Breast epithelium (tissue), 4 donors: Measurements from ENCODE around the gene PSMD8. TPM values are rescaled to one million over a fixed set of nuclear protein-coding genes. Genes with fewer than 3 reads are reported as not detected.

ENCODE experiments used
- DNase-seq, 2 donors: peaks; one replicate each; pipeline ENCODE4 v3.0.0-alpha.2; 2019; ENCODE audit warnings: low spot score in 2 of 2
- H3K27ac ChIP-seq, 2 donors: fragments of 200-600 bp; sonication (generic) in 1 of 2; one replicate each; pipeline ENCODE4 v1.5.1; 2016 to 2019; ENCODE audit warnings: mild to moderate bottlenecking in 1 of 2
- H3K27me3 ChIP-seq, 2 donors: fragments of 200-600 bp; sonication (generic) in 1 of 2; one replicate each; pipeline versions ENCODE4 v1.5.1 to v1.6.0; 2017 to 2019; ENCODE audit warnings: control low read depth in 1 of 2, mild to moderate bottlenecking in 1 of 2
- H3K36me3 ChIP-seq: fragments of 200-600 bp; one replicate; pipeline ENCODE4 v1.5.1; 2019
- H3K4me1 ChIP-seq, 2 donors: fragments of 200-600 bp; sonication (generic); one replicate each; pipeline ENCODE4 v1.5.1; 2016 to 2019; ENCODE audit warnings: control low read depth in 1 of 2
- H3K4me3 ChIP-seq, 3 donors: fragments of 200-600 bp; sonication (generic); 1 replicate in 2 of 3; 2 replicates in 1 of 3; pipeline ENCODE4 v1.5.1; 2016 to 2019; ENCODE audit warnings: mild to moderate bottlenecking in 3 of 3, moderate library complexity in 2 of 3
- H3K9me3 ChIP-seq, 2 donors: fragments of 200-600 bp; sonication (generic) in 1 of 2; one replicate each; pipeline ENCODE4 v1.5.1; 2016 to 2019; ENCODE audit warnings: control low read depth in 1 of 2
- POLR2A ChIP-seq: fragments of 450-650 bp; IDR thresholded peaks from one replicate; pipeline ENCODE4 v1.6.1; 2016; ENCODE audit warnings: antibody characterized with exemption, mild to moderate bottlenecking, moderate library complexity
- POLR2AphosphoS5 ChIP-seq, 3 donors: sonication (generic); formaldehyde crosslinking; IDR thresholded peaks; one replicate each; pipeline ENCODE4 v1.6.1; 2017; ENCODE audit warnings: antibody characterized with exemption in 3 of 3
- intact Hi-C: fragments of 100-400 bp; cut with DNase I; formaldehyde crosslinking; loops from one replicate; pipeline ENCODE4 v1.15.1; 2023; ENCODE audit warnings: low total_unique reads
- total RNA-seq, 3 donors: library from RNA; depleted of rRNA; stranded (reverse); fragments of >200 nt; gene quantifications; one replicate each; pipeline ENCODE4 v1.1.0, GENCODE V29; 2016
- TF ChIP-seq, protein P1 (sequence below), 3 donors: fragments of 450-650 bp; IDR thresholded peaks; one replicate each; pipeline ENCODE4 v1.5.1; 2016 to 2017; ENCODE audit warnings: antibody characterized with exemption in 3 of 3, mild to moderate bottlenecking in 3 of 3, moderate library complexity in 3 of 3

The PSMD8 gene
- 100 to 1,000 TPM; 203 to 598 (median 218) TPM for total RNA-seq

DNA sequence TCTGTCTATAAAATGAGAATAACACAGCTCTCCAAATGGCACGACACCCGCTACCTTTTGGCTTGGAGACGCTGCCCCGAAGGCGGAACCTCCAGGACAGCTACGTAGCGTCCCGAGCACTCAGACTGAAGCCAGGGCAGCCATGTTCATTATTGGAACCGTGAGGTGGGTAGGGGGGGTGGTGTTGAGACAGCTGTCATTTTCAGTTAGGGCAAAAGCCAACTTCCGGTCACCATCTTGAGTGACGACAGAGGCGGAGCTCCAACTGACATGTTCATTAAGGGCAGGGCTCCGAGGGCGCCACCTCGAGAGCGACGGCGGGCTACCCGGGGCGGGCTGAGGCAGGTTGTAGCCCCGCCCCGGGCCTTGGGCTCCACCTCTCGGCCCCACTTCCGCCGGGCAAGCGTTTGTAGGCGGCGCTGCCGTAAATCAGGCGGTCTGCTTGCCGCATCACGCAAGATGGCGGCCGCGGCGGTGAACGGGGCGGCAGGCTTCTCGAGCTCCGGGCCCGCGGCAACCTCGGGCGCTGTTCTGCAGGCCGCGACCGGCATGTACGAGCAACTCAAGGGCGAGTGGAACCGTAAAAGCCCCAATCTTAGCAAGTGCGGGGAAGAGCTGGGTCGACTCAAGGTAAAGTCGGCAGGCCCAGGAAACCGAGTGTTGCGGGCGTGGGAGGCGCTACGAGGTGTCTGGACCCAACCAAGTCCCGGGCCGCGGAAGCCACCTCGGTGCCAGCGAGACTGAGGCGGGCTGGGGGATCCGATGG lies at the start of gene PSMD8:
Gene PSMD8 (plus strand): TSS at position 240 of the 766 bp plus-strand sequence. CDS start 31 bp downstream, at position 271.
- Histone ChIP-seq H3K9me3 (no peaks in the 10 kb centered on the region), H3K4me1 (peaks cover 7 to 12% of the 10 kb centered on the region in 2 donors), H3K27ac (peak within 1 kb of the TSS; percentile 92), H3K4me3 (peak within 1 kb of the TSS; percentile 75 to 90 (median 87)), H3K36me3 (no peaks in the 10 kb centered on the region), H3K27me3 (no peaks in the 10 kb centered on the region)
- intact Hi-C loops, result no loop called here
- DNase-seq, result peak; percentile 99
- TF ChIP-seq, protein P1, sequence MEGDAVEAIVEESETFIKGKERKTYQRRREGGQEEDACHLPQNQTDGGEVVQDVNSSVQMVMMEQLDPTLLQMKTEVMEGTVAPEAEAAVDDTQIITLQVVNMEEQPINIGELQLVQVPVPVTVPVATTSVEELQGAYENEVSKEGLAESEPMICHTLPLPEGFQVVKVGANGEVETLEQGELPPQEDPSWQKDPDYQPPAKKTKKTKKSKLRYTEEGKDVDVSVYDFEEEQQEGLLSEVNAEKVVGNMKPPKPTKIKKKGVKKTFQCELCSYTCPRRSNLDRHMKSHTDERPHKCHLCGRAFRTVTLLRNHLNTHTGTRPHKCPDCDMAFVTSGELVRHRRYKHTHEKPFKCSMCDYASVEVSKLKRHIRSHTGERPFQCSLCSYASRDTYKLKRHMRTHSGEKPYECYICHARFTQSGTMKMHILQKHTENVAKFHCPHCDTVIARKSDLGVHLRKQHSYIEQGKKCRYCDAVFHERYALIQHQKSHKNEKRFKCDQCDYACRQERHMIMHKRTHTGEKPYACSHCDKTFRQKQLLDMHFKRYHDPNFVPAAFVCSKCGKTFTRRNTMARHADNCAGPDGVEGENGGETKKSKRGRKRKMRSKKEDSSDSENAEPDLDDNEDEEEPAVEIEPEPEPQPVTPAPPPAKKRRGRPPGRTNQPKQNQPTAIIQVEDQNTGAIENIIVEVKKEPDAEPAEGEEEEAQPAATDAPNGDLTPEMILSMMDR (IDR thresholded peaks at IDR 0.05), result no peak
- peak; percentile 87 for TF ChIP-seq POLR2A
- peak; percentile 91 to 97 (median 96) for TF ChIP-seq POLR2AphosphoS5 (IDR thresholded peaks at IDR 0.05)

DNA sequence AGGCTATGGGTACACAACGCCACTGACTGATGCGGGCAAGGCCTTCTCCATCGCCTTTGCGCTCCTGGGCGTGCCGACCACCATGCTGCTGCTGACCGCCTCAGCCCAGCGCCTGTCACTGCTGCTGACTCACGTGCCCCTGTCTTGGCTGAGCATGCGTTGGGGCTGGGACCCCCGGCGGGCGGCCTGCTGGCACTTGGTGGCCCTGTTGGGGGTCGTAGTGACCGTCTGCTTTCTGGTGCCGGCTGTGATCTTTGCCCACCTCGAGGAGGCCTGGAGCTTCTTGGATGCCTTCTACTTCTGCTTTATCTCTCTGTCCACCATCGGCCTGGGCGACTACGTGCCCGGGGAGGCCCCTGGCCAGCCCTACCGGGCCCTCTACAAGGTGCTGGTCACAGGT lies 47.8 kb upstream of the PSMD8 start:
- TF ChIP-seq, protein P1 (IDR thresholded peaks at IDR 0.05), result no peak
- no peak for TF ChIP-seq POLR2A
- no peak for TF ChIP-seq POLR2AphosphoS5 (IDR thresholded peaks at IDR 0.05)
- Histone ChIP-seq H3K27ac (no peak overlapping the region), H3K9me3 (no peaks in the 10 kb centered on the region), H3K4me3 (no peak overlapping the region), H3K4me1 (no peaks in the 10 kb centered on the region), H3K36me3 (no peaks in the 10 kb centered on the region), H3K27me3 (no peaks in the 10 kb centered on the region)
- no peak for DNase-seq
- intact Hi-C loops, result no loop called here

DNA sequence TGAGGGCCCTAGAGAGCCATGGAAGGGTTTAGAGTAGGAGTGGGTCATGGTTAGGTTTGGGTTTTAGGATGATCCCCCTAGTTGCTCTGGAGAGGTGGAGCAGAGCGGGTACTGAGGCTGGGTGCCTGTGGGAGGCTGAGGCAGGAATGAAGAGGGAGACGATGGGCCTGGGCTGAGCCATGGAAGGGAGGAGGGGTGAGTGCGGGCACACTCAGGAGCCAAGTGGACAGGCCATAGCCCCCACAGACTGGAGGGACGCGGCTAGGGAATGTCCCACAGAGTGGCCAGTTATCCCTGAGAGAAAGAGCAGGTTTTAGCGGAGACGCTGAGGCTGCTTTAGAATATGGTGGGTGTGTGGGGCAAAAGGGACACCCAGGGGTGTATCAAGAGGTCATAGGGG lies 44.7 kb upstream of the PSMD8 start:
- no peak overlapping the region for H3K4me3 ChIP-seq
- TF ChIP-seq, protein P1 (IDR thresholded peaks at IDR 0.05), result no peak
- TF ChIP-seq POLR2A (no peak), POLR2AphosphoS5 (IDR thresholded peaks at IDR 0.05) (no peak)
- intact Hi-C loops, result loop anchor here (10.0 kb wide), 1 partner anchor 85 kb away; no protein-coding TSS in a partner anchor
- H3K27me3 ChIP-seq, result no peaks in the 10 kb centered on the region
- no peaks in the 10 kb centered on the region for H3K4me1 ChIP-seq
- H3K27ac ChIP-seq, result no peak overlapping the region
- H3K36me3 ChIP-seq, result no peaks in the 10 kb centered on the region
- H3K9me3 ChIP-seq, result no peaks in the 10 kb centered on the region
- DNase-seq, result no peak

DNA sequence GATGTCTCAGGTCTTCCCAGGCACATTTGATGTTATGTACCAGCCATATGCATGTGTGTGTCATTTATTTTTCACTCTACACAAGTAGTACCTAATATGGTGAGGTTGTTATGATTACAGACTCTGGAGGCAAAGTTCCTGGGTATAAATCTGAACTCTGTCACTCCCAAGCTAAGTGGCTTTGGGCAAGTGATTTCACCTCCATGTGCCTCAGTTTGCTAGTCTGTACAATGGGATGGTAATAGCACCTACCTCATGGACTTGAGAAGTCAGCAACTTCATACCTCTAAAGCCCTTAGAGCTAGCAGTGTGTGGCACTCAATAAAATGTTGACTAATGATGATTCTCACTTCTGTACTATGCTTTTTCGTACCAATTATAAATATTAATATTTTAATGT lies 42.6 kb upstream of the PSMD8 start:
- intact Hi-C loops, result loop anchor here (10.0 kb wide), 1 partner anchor 87 kb away; no protein-coding TSS in a partner anchor
- H3K4me3 ChIP-seq, result no peak overlapping the region
- TF ChIP-seq, protein P1 (IDR thresholded peaks at IDR 0.05), result no peak
- TF ChIP-seq POLR2AphosphoS5 (IDR thresholded peaks at IDR 0.05) (no peak), POLR2A (no peak)
- H3K27me3 ChIP-seq, result no peaks in the 10 kb centered on the region
- DNase-seq, result no peak
- no peaks in the 10 kb centered on the region for H3K36me3 ChIP-seq
- no peaks in the 10 kb centered on the region for H3K9me3 ChIP-seq
- no peaks in the 10 kb centered on the region for H3K4me1 ChIP-seq
- H3K27ac ChIP-seq, result no peak overlapping the region

DNA sequence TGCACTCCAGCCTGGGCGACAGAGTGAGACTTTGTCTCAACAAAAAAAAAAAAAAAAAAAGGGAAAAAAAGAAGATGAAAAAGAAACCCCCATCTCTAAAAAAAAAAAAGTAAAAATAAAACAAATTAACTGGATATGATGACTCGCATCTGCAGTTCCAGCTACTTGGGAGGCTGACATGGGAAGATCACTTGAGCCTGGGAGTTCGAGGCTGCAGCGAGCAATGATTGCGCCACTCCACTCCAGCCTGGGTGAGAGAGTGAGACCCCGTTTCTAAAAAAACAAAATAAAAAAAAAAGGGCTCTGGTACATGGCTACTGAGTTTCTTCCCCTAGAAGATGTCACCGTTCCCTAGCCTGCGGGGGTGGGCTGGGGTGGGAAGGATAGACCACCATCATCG lies 41.1 kb upstream of the PSMD8 start:
- intact Hi-C loops, result loop anchor here (10.0 kb wide), 1 partner anchor 88 kb away; no protein-coding TSS in a partner anchor
- Histone ChIP-seq H3K4me3 (no peak overlapping the region), H3K27me3 (no peaks in the 10 kb centered on the region), H3K9me3 (no peaks in the 10 kb centered on the region), H3K36me3 (no peaks in the 10 kb centered on the region), H3K27ac (no peak overlapping the region), H3K4me1 (no peaks in the 10 kb centered on the region)
- DNase-seq, result no peak
- TF ChIP-seq POLR2A (no peak), POLR2AphosphoS5 (IDR thresholded peaks at IDR 0.05) (no peak)
- TF ChIP-seq, protein P1 (IDR thresholded peaks at IDR 0.05), result no peak
